K562 (cell line): ENCODE measurements around the gene SP6. TPM values are rescaled to one million over a fixed set of nuclear protein-coding genes. Genes with fewer than 3 reads are reported as not detected.

Experiments
- ATAC-seq: fragments of 200-7000 bp; cut with Tn5 transposase; 3 replicates; pipeline ENCODE4 v1.9.1; 2020; ENCODE audit warnings: moderate library complexity
- BruUV-seq: library from RNA; stranded (reverse); fragments of 400-500 nt; replicated peaks from 2 replicates; lab custom pipeline; 2021; lab: Mats Ljungman, UMichigan
- CTCF ChIA-PET: fragments of 300-600 bp; formaldehyde crosslinking; extraction: SDS; loops from one replicate; lab custom pipeline; 2021; ENCODE audit warnings: low intra/inter-chr PET ratio; lab: Yijun Ruan, JAX
- POLR2A ChIA-PET: fragments of 300-600, 350-650 bp; sonication (Branson Sonifier 250); formaldehyde crosslinking; extraction: SDS; loops from one replicate; lab custom pipeline; 2021; ENCODE audit warnings: antibody characterized with exemption, inconsistent platforms; lab: Yijun Ruan, JAX
- DNase-seq, 4 experiments: peaks; one replicate each; pipeline versions ENCODE4 v3.0.0 to v3.0.0-alpha.2; 2011 to 2018; ENCODE audit warnings: low spot score in 3 of 4, mixed read lengths in 3 of 4; ENCODE audit errors: extremely low read depth in 1 of 4
- FAIRE-seq: peaks from 2 replicates; lab custom pipeline; 2011; peaks lifted over from hg19 to GRCh38; lab: Jason Lieb, UNC
- H2AFZ ChIP-seq: 2 replicates; pipeline ENCODE4 v1.6.0; 2011; ENCODE audit warnings: low read depth, low read length, control low read depth, inconsistent platforms
- H3K27ac ChIP-seq: fragments of 200-600 bp; 3 replicates; pipeline ENCODE4 v1.8.0; 2011; ENCODE audit warnings: low read depth, mild to moderate bottlenecking, control low read depth, inconsistent platforms, low read length, moderate library complexity, mixed read lengths; ENCODE audit errors: extremely low read depth
- H3K27me3 ChIP-seq, 2 experiments: fragments of 300-600 bp in 1 of 2; 2 replicates in 1 of 2; 3 replicates in 1 of 2; pipeline versions ENCODE4 v1.6.0 to v1.8.0; 2011; ENCODE audit warnings: inconsistent platforms in 2 of 2, low read length in 2 of 2, mild to moderate bottlenecking in 1 of 2, mixed read lengths in 1 of 2, moderate library complexity in 1 of 2; ENCODE audit not compliant: control insufficient read depth in 2 of 2, insufficient read depth in 2 of 2
- H3K36me3 ChIP-seq: fragments of 300-600 bp; 3 replicates; pipeline ENCODE4 v1.8.0; 2011; ENCODE audit warnings: mild to moderate bottlenecking, low read length, inconsistent platforms; ENCODE audit not compliant: control insufficient read depth, insufficient read depth
- H3K4me1 ChIP-seq, 2 experiments: fragments of 200-600 bp in 1 of 2; replicated peaks in 1 of 2; 2 replicates in 1 of 2; 3 replicates in 1 of 2; pipeline versions ENCODE4 v1.5.1 to v1.8.0; 2011; ENCODE audit warnings: inconsistent platforms in 2 of 2, low read length in 2 of 2, mild to moderate bottlenecking in 1 of 2, mixed read lengths in 1 of 2, moderate library complexity in 1 of 2; ENCODE audit not compliant: control insufficient read depth in 2 of 2, insufficient read depth in 2 of 2
- H3K4me2 ChIP-seq: 2 replicates; pipeline ENCODE4 v1.6.1; 2011; ENCODE audit warnings: low read length, control low read depth, inconsistent platforms, mixed read lengths; ENCODE audit not compliant: insufficient read depth
- H3K4me3 ChIP-seq: fragments of 200-600 bp; sonication (generic), shearing (Covaris generic); 2 replicates; pipeline ENCODE4 v1.5.1; 2016; ENCODE audit warnings: control low read depth, inconsistent platforms
- H3K79me2 ChIP-seq: fragments of 200-600 bp; 3 replicates; pipeline ENCODE4 v1.8.0; 2011; ENCODE audit warnings: low read length, inconsistent platforms; ENCODE audit not compliant: control insufficient read depth, insufficient read depth
- H3K9ac ChIP-seq, 2 experiments: 2 replicates each; pipeline versions ENCODE4 v1.6.0 to v1.6.1; 2011; ENCODE audit warnings: low read depth in 2 of 2, low read length in 2 of 2, control low read depth in 1 of 2, inconsistent platforms in 1 of 2, mild to moderate bottlenecking in 1 of 2, mixed read lengths in 1 of 2; ENCODE audit not compliant: insufficient read depth in 1 of 2
- H3K9me1 ChIP-seq: one replicate; pipeline ENCODE4 v1.6.0; 2011; ENCODE audit warnings: inconsistent platforms, mild to moderate bottlenecking, low read length, moderate library complexity; ENCODE audit not compliant: control insufficient read depth, insufficient read depth
- H3K9me3 ChIP-seq: replicated peaks from 2 replicates; pipeline ENCODE4 v1.5.1; 2011; ENCODE audit warnings: low read depth, low read length, inconsistent platforms; ENCODE audit not compliant: control insufficient read depth, insufficient read depth
- H4K20me1 ChIP-seq: replicated peaks from 2 replicates; pipeline ENCODE4 v1.6.1; 2011; ENCODE audit warnings: low read length, inconsistent platforms, mixed read lengths; ENCODE audit not compliant: control insufficient read depth, insufficient read depth
- KLF10 ChIP-seq: fragments of 250-450 bp; sonication (Bioruptor Pico); IDR thresholded peaks from 2 replicates; pipeline ENCODE4 v1.6.1; 2021; ENCODE audit warnings: matching md5 sums
- KLF16 ChIP-seq: IDR thresholded peaks from 2 replicates; pipeline ENCODE4 v1.6.1; 2016; ENCODE audit warnings: antibody characterized with exemption
- MXI1 ChIP-seq: IDR thresholded peaks from 2 replicates; pipeline ENCODE4 v1.6.1; 2011; ENCODE audit warnings: low read depth, mild to moderate bottlenecking, improper control_type of control experiment, low read length
- NCOA4 ChIP-seq: fragments of 450-650 bp; IDR thresholded peaks from 2 replicates; pipeline ENCODE4 v1.6.1; 2018; ENCODE audit warnings: mild to moderate bottlenecking; ENCODE audit not compliant: partially characterized antibody
- SAFB2 ChIP-seq: fragments of 200-400 bp; formaldehyde crosslinking; IDR thresholded peaks from 2 replicates; pipeline ENCODE4 v1.6.1; 2018; ENCODE audit warnings: borderline replicate concordance, low read length, low read depth, moderate library complexity; ENCODE audit not compliant: severe bottlenecking
- SRSF7 ChIP-seq: fragments of 200-400 bp; formaldehyde crosslinking; optimal IDR thresholded peaks from 2 replicates; pipeline ENCODE3; 2017; ENCODE audit warnings: mild to moderate bottlenecking, low read depth, low read length
- XRCC3 ChIP-seq: fragments of 450-650 bp; IDR thresholded peaks from 2 replicates; pipeline ENCODE4 v1.6.1; 2017; ENCODE audit warnings: mild to moderate bottlenecking, moderate library complexity
- ZNF263 ChIP-seq: sonication (generic); formaldehyde crosslinking; IDR thresholded peaks from 2 replicates; pipeline ENCODE4 v1.8.0; 2022; ENCODE audit warnings: mild to moderate bottlenecking, missing genetic modification reagents, borderline replicate concordance
- ZNF586 ChIP-seq: fragments of 450-650 bp; formaldehyde crosslinking; conservative IDR thresholded peaks from 2 replicates; pipeline ENCODE4 v1.4.0; 2020; ENCODE audit warnings: mild to moderate bottlenecking, moderate library complexity
- WGBS: fragments of 100-300 bp; shearing (Covaris generic); methylation state at CpG from one replicate; pipeline ENCODE4 v1.1.6; 2016; ENCODE audit warnings: low coverage, mixed read lengths; ENCODE audit not compliant: insufficient coverage; ENCODE audit errors: missing lambda C conversion rate; 5-methylcytosine and 5-hydroxymethylcytosine counted together
- in situ Hi-C: fragments of 300-500 bp; cut with MboI; formaldehyde crosslinking; loops from 4 replicates; pipeline ENCODE4 v1.15.0; 2018; ENCODE audit warnings: inconsistent platforms, mixed read lengths
- intact Hi-C: fragments of 100-400 bp; cut with micrococcal nuclease; formaldehyde crosslinking; loops from 2 replicates; pipeline ENCODE4 v1.14.2; 2022
- polyA plus RNA-seq, 8 experiments: library from polyadenylated mRNA; depleted of rRNA in 4 of 8; stranded (reverse) in 5 of 8; unstranded in 3 of 8; fragments of >200 nt; fragmentation: Nextera tagmentation in 2 of 8; fragmentation: Illumina TruSeq in 1 of 8; extraction: Ambion mirVana in 2 of 8; extraction: Trizol in 1 of 8; gene quantifications; 2 replicates each; pipeline versions ENCODE4 v1.2.1 to v1.2.3, GENCODE V29; 2011 to 2014; ENCODE audit warnings: inconsistent platforms in 1 of 8, missing spikeins in 1 of 8
- total RNA-seq, 7 experiments: library from RNA; depleted of rRNA in 6 of 7; stranded (reverse); fragments of >200 nt in 6 of 7; fragmentation: Illumina TruSeq in 2 of 7; extraction: Trizol in 2 of 7; gene quantifications; 2 replicates each; pipeline versions ENCODE4 v1.2.1 to v1.2.3, GENCODE V29; 2011 to 2021; ENCODE audit warnings: low replicate concordance in 1 of 7
- TF ChIP-seq, protein P1 (sequence below): fragments of 250-450 bp; sonication (Bioruptor Pico); IDR thresholded peaks from 2 replicates; pipeline ENCODE4 v1.5.0; 2020; ENCODE audit warnings: mild to moderate bottlenecking, borderline replicate concordance
- TF ChIP-seq, protein P2 (sequence below): sonication (generic); formaldehyde crosslinking; IDR thresholded peaks from 2 replicates; pipeline ENCODE4 v1.8.1; 2023; ENCODE audit warnings: mild to moderate bottlenecking, missing genetic modification reagents, moderate library complexity

SP6 gene
- total and polyA plus RNA-seq, 9 of the 15 experiments (the other 6 are each of a cell fraction or from before 2014, with no cell fraction given): 0.11 to 7.9 (median 2.2) TPM

DNA sequence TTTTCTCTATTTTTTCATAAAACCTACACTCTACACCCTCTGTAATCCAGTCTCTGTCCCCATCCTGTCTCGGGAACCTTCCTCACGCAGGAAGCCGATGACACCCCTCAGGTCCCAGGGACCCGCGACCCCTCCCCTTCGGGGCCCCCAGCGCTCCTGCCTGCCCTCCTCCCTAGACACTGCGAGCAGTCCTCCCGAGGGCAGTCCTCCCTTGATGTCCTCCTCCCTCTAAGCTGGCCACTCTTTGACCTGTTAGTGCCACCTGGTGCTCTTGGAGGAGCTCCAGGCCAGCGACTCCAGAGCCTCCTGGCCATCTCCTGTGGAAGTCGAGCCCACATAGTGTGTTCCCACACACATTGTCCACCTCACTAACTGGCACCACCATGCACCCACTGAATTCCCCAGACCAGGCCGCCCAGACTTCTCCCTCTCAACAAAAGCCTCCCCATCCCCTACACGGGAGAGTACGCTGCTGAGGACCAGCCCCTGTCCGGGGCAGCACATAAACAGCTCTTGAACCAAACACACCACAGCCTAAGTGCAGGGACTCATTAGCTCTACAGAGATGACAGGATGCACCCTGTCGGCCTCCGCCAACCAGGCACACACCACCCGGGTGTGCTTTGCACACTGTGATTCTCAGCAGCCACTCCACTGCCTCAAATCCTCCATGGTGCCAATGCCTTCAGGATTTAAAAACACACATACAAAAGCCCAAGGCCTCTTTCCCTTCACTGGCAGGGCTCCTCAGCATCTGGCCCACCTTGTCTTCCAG is 38.6 kb downstream of the SP6 start:
- WGBS: 67% methylated on average over 18 of the region's 18 CpGs
- Histone ChIP-seq H3K9me1 (peaks cover 6% of the 10 kb centered on the region), H3K4me2 (no peak overlapping the region), H3K36me3 (peaks cover 50% of the 10 kb centered on the region; the same call in 2 of the 3 replicates), H3K27ac (no peak overlapping the region; the same call in 2 of the 3 replicates), H4K20me1 (no peaks in the 10 kb centered on the region), H2AFZ (no peak overlapping the region), H3K4me1 (peaks cover 22 to 39% of the 10 kb centered on the region in 2 experiments), H3K79me2 (no peaks in the 10 kb centered on the region), H3K9ac (no peak overlapping the region), H3K4me3 (no peak overlapping the region), H3K9me3 (no peaks in the 10 kb centered on the region), H3K27me3 (no peaks in the 10 kb centered on the region)
- BruUV-seq: no TSS peak
- CTCF ChIA-PET: no interaction called here
- intact Hi-C loops: no loop called here
- TF ChIP-seq SRSF7: no peak
- TF ChIP-seq ZNF263: peak; percentile 94
- ATAC-seq (no peak), DNase-seq (no peak), FAIRE-seq (no peak)
- POLR2A ChIA-PET: interaction anchor here (0.5 to 0.6 kb wide), 3 partner anchors 16 to 123 kb away, joined by 3 to 4 read pairs (median 3); no protein-coding TSS in a partner anchor
- in situ Hi-C loops: no loop called here

DNA sequence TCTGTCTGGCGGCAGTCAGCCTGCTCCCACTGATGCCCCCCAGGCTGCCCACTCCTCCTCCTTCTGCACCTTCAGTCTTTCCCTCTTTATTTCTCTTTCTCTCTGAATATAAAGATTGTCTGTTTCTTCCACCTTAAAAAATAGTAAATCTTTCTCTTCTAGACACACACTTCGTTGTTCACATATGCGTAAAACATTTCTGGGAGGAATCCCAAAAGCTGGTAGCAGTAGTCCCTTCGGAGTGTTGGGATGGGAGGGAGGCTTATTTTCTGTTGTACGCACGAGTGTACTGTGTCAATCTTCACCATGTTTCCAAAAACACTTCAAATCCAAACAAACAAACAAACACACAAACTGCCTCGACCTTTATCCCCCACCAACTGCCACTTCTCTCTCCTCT is 39.3 kb downstream of the SP6 start:
- no peaks in the 10 kb centered on the region for H4K20me1 ChIP-seq
- no peak overlapping the region for H3K27ac ChIP-seq
- intact Hi-C loops (no loop called here), in situ Hi-C loops (no loop called here)
- DNase-seq (no peak), ATAC-seq (no peak), FAIRE-seq (no peak)
- BruUV-seq: no TSS peak
- no peaks in the 10 kb centered on the region for H3K79me2 ChIP-seq
- no peak overlapping the region for H3K4me2 ChIP-seq
- ChIA-PET CTCF (no interaction called here), POLR2A (interaction anchor here (0.6 to 0.7 kb wide), 2 partner anchors 8 to 1500 kb away, joined by 3 read pairs; no protein-coding TSS in a partner anchor)
- 72% methylated on average over 7 of the region's 7 CpGs for WGBS
- H3K9me1 ChIP-seq: peaks cover 6% of the 10 kb centered on the region
- no peaks in the 10 kb centered on the region for H3K27me3 ChIP-seq
- no peak overlapping the region for H3K4me3 ChIP-seq
- H3K4me1 ChIP-seq: peaks cover 22 to 39% of the 10 kb centered on the region in 2 experiments
- no peak overlapping the region for H2AFZ ChIP-seq
- peaks cover 46% of the 10 kb centered on the region; the same call in 2 of the 3 replicates for H3K36me3 ChIP-seq
- H3K9me3 ChIP-seq: no peaks in the 10 kb centered on the region
- H3K9ac ChIP-seq: no peak overlapping the region
- TF ChIP-seq SAFB2 (no peak), KLF16 (no peak), KLF10 (CRISPR knock-in tag) (no peak), NCOA4 (no peak), XRCC3 (no peak), ZNF586 (CRISPR knock-in tag) (no peak), MXI1 (no peak)
- TF ChIP-seq, protein P1, sequence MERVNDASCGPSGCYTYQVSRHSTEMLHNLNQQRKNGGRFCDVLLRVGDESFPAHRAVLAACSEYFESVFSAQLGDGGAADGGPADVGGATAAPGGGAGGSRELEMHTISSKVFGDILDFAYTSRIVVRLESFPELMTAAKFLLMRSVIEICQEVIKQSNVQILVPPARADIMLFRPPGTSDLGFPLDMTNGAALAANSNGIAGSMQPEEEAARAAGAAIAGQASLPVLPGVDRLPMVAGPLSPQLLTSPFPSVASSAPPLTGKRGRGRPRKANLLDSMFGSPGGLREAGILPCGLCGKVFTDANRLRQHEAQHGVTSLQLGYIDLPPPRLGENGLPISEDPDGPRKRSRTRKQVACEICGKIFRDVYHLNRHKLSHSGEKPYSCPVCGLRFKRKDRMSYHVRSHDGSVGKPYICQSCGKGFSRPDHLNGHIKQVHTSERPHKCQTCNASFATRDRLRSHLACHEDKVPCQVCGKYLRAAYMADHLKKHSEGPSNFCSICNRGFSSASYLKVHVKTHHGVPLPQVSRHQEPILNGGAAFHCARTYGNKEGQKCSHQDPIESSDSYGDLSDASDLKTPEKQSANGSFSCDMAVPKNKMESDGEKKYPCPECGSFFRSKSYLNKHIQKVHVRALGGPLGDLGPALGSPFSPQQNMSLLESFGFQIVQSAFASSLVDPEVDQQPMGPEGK (CRISPR knock-in tag): no peak
- TF ChIP-seq, protein P2, sequence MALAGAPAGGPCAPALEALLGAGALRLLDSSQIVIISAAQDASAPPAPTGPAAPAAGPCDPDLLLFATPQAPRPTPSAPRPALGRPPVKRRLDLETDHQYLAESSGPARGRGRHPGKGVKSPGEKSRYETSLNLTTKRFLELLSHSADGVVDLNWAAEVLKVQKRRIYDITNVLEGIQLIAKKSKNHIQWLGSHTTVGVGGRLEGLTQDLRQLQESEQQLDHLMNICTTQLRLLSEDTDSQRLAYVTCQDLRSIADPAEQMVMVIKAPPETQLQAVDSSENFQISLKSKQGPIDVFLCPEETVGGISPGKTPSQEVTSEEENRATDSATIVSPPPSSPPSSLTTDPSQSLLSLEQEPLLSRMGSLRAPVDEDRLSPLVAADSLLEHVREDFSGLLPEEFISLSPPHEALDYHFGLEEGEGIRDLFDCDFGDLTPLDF (CRISPR knock-in tag): no peak
